GM18508 (cell line): Measurements from ENCODE around the gene AQR.

Experiments
- ATAC-seq: cut with Tn5 transposase; IDR thresholded peaks from one replicate; pipeline ENCODE4 v1.9.1; 2021; ENCODE audit warnings: moderate number of reproducible peaks; ENCODE audit not compliant: insufficient read depth, unreplicated experiment

AQR gene

GRCh38 chr15:34886134-34886533 is 83.4 kb downstream of the AQR start:
- no peak for ATAC-seq

GRCh38 chr15:34883633-34884032 is 85.9 kb downstream of the AQR start:
- ATAC-seq: no peak

- no peak for ATAC-seq
Measured at GRCh38 chr15:34883042-34883441, 86.5 kb downstream of the AQR start.

- ATAC-seq: no peak
Measured at GRCh38 chr15:34879107-34879506, 90.4 kb downstream of the AQR start.

GRCh38 chr15:34876640-34877039 is 92.9 kb downstream of the AQR start:
- ATAC-seq: no peak

GRCh38 chr15:34869110-34869509 is 100.4 kb downstream of the AQR start:
- ATAC-seq: no peak

GRCh38 chr15:34865531-34865930 is 104.0 kb downstream of the AQR start:
- ATAC-seq: no peak

- ATAC-seq: no peak
Measured at GRCh38 chr15:34861214-34861613, 108.3 kb downstream of the AQR start.

GRCh38 chr15:34855893-34856292 is 113.6 kb downstream of the AQR start:
- no peak for ATAC-seq

- no peak for ATAC-seq
Measured at GRCh38 chr15:34855413-34855812, 114.1 kb downstream of the AQR start.

GRCh38 chr15:34854232-34854631 is 115.3 kb downstream of the AQR start:
- ATAC-seq: no peak

- ATAC-seq: no peak
Measured at GRCh38 chr15:34853001-34853758, 116.4 kb downstream of the AQR start.

GRCh38 chr15:34851751-34852150 is 117.8 kb downstream of the AQR start:
- no peak for ATAC-seq

- no peak for ATAC-seq
Measured at GRCh38 chr15:34851007-34851406, 118.5 kb downstream of the AQR start.

- no peak for ATAC-seq
Measured at GRCh38 chr15:34850121-34850520, 119.4 kb downstream of the AQR start.

GRCh38 chr15:34849364-34849959 is 120.1 kb downstream of the AQR start:
- ATAC-seq: no peak

GRCh38 chr15:34847598-34847997 is 121.9 kb downstream of the AQR start:
- ATAC-seq: no peak

GRCh38 chr15:34841262-34841725 is 128.2 kb downstream of the AQR start:
- no peak for ATAC-seq

- no peak for ATAC-seq
Measured at GRCh38 chr15:34838282-34838681, 131.3 kb downstream of the AQR start.

- ATAC-seq: no peak
Measured at GRCh38 chr15:34837246-34838016, 132.1 kb downstream of the AQR start.
